ENCODE measurements around the gene AJM1. TPM values are rescaled to one million over a fixed set of nuclear protein-coding genes. Genes with fewer than 3 reads are reported as not detected.
A peak's percentile ranks its signal among the peaks of the same experiment; 100 is the strongest.
"Not testable (repeated sequence)": the region's sequence is repeated elsewhere in the genome, so short reads cannot be mapped to it uniquely, and the experiment has no call there.

Gene AJM1
- total and polyA plus RNA-seq, 2 donors (not counting 1 experiment from before 2014, with no cell fraction given) = 1.7 to 2.9 TPM

DNA sequence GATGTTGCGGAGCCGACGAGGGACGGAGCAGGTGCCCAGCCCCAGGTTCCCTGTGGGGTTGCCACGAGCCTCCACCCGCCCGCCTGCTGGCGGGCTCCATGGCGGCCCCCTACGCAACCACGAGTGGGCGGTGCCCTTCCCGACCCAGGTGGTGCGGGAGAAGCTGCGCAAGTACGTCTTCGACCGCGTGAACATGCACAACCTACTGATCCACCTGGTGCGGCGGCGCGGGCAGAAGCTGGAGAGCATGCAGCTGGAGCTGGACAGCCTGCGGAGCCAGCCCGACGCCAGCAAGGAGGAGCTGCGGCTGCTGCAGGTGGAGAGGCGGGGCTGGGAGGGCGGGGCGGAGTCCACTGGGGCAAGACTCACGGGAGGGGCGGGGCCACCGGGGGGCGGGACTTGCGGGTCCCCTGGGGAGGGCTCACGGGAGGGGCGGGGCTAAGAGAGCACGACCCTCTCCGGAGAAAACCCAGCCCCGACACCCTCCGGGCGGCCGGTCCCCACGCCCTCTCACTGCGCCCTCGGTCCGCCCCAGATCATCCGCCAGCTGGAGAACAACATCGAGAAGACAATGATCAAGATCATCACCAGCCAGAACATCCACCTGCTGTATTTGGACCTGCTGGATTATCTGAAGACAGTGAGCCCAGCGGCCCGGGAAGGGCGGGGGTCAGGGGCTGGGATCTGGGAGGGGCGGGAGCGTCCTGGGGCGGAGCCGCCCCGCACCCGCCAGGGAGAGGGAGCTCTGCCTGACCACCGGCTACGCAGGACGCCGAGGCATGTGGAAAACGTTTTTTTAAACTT is 42.2 kb upstream of the AJM1 start:
- Histone ChIP-seq H3K4me1 (ENCODE audit: control insufficient read depth in 2 of 2, insufficient read depth in 2 of 2, low read length in 2 of 2) (peaks cover 20 to 30% of the 10 kb centered on the region in 2 donors), H4K20me1 (ENCODE audit: control insufficient read depth, insufficient read depth, low read length, poor library complexity, severe bottlenecking) (no peaks in the 10 kb centered on the region), H3K4me3 (ENCODE audit: control extremely low read depth in 1 of 5, extremely low read depth in 1 of 5, insufficient read depth in 1 of 5, low read depth in 2 of 5, low read length in 4 of 5) (peak overlapping the region; percentile 8 to 81 (median 60)), H3K79me2 (ENCODE audit: control insufficient read depth, insufficient read depth, low read length) (peaks cover 4% of the 10 kb centered on the region), H3K9ac (ENCODE audit: low read length) (peak overlapping the region; percentile 73), H3K36me3 (replicated peaks in 1 of 2; ENCODE audit: control extremely low read depth in 1 of 2, control insufficient read depth in 1 of 2, extremely low read depth in 1 of 2, insufficient read depth in 2 of 2, low read length in 1 of 2) (no peaks in the 10 kb centered on the region), H3K4me2 (replicated peaks; ENCODE audit: low read depth, low read length, poor library complexity, severe bottlenecking) (peak overlapping the region; percentile 99), H2AFZ (ENCODE audit: insufficient read depth, low read depth, low read length, poor library complexity, severe bottlenecking) (peak overlapping the region; percentile 76), H3K27ac (ENCODE audit: low read length in 2 of 2) (no peak overlapping the region), H3K27me3 (replicated peaks in 1 of 4; ENCODE audit: control extremely low read depth in 1 of 4, control insufficient read depth in 3 of 4, insufficient read depth in 4 of 4, low read length in 3 of 4) (peaks cover 0 to 25% (median 11%) of the 10 kb centered on the region in 4 experiments), H3K9me3 (ENCODE audit: control extremely low read depth in 1 of 3, control insufficient read depth in 2 of 3, insufficient read depth in 1 of 3, low read length in 2 of 3) (no peaks in the 10 kb centered on the region)
- no peak for TF ChIP-seq EZH2 (IDR thresholded peaks at IDR 0.05; ENCODE audit: borderline replicate concordance, insufficient read depth, low read depth, low read length, poor library complexity, severe bottlenecking)
- ChIA-PET CTCF (interaction anchor here (0.8 to 1.7 kb wide), 6 partner anchors 20 to 268 kb away, joined by 3 to 6 read pairs (median 4); partner anchors contain the start of gene AJM1), POLR2A (interaction anchor here (0.6 to 1.2 kb wide), 9 partner anchors 9 to 383 kb away, joined by 3 to 7 read pairs (median 3); partner anchors contain the start of genes EDF1 and TMEM141)
- intact Hi-C loops (cut with micrococcal nuclease) = loop anchor here (1.0 to 10.0 kb wide), 2 partner anchors 9 to 655 kb away; partner anchors contain the start of genes NSMF and TMEM141
- WGBS (ENCODE audit: insufficient coverage) = under 1% methylated on average over 56 of the region's 63 CpGs
- H3K27me3 Mint-ChIP-seq = peaks cover 6% of the 10 kb centered on the region
- DNase-seq (peak; percentile 91), ATAC-seq (ENCODE audit: low read depth) (peak; percentile 87)
- peak overlapping the region; percentile 81 for H3K27ac Mint-ChIP-seq
- H3K4me3 Mint-ChIP-seq = peak overlapping the region; percentile 90
- peaks cover 18% of the 10 kb centered on the region for H3K4me1 Mint-ChIP-seq
- H3K9me3 Mint-ChIP-seq (ENCODE audit: insufficient read depth) = no peaks in the 10 kb centered on the region

DNA sequence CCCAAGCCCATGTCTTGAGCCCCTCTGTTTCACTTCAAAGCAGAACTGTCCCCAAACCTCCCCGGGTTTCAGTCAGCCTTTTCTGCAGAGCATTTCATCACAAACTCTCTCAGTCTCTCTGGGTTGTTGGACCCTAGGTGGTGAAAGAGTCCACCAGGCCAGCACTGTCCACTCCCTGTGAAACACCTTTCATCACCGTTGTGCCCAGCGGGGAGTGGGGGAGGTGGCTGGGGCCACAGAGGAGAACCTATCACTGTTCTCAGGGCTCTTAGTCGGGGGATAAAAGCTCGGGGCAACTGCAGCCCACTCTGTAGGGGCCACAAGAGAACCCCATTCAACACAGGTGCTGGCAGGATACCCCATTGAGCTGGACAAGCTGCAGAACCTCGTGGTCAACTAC is 40.0 kb upstream of the AJM1 start:
- H3K9me3 Mint-ChIP-seq (ENCODE audit: insufficient read depth) = no peaks in the 10 kb centered on the region
- Histone ChIP-seq H3K4me3 (ENCODE audit: control extremely low read depth in 1 of 5, extremely low read depth in 1 of 5, insufficient read depth in 1 of 5, low read depth in 2 of 5, low read length in 4 of 5) (no peak overlapping the region), H4K20me1 (ENCODE audit: control insufficient read depth, insufficient read depth, low read length, poor library complexity, severe bottlenecking) (peaks cover 4% of the 10 kb centered on the region), H3K36me3 (replicated peaks in 1 of 2; ENCODE audit: control extremely low read depth in 1 of 2, control insufficient read depth in 1 of 2, extremely low read depth in 1 of 2, insufficient read depth in 2 of 2, low read length in 1 of 2) (no peaks in the 10 kb centered on the region), H3K27ac (ENCODE audit: low read length in 2 of 2) (no peak overlapping the region), H2AFZ (ENCODE audit: insufficient read depth, low read depth, low read length, poor library complexity, severe bottlenecking) (no peak overlapping the region), H3K9ac (ENCODE audit: low read length) (no peak overlapping the region), H3K79me2 (ENCODE audit: control insufficient read depth, insufficient read depth, low read length) (peaks cover 9% of the 10 kb centered on the region), H3K9me3 (ENCODE audit: control extremely low read depth in 1 of 3, control insufficient read depth in 2 of 3, insufficient read depth in 1 of 3, low read length in 2 of 3) (no peaks in the 10 kb centered on the region), H3K27me3 (replicated peaks in 1 of 4; ENCODE audit: control extremely low read depth in 1 of 4, control insufficient read depth in 3 of 4, insufficient read depth in 4 of 4, low read length in 3 of 4) (peaks cover 0 to 25% (median 9%) of the 10 kb centered on the region in 4 experiments), H3K4me1 (ENCODE audit: control insufficient read depth in 2 of 2, insufficient read depth in 2 of 2, low read length in 2 of 2) (peaks cover 31 to 42% of the 10 kb centered on the region in 2 donors), H3K4me2 (replicated peaks; ENCODE audit: low read depth, low read length, poor library complexity, severe bottlenecking) (no peak overlapping the region)
- DNase-seq (no peak), ATAC-seq (ENCODE audit: low read depth) (no peak)
- H3K27me3 Mint-ChIP-seq = no peaks in the 10 kb centered on the region
- ChIA-PET CTCF (interaction anchor here (0.8 to 1.0 kb wide), 2 partner anchors 10 to 40 kb away, joined by 3 read pairs; partner anchors contain the start of gene AJM1), POLR2A (interaction anchor here (1.2 kb wide), 1 partner anchor 74 kb away, joined by 3 read pairs; no protein-coding TSS in a partner anchor)
- H3K27ac Mint-ChIP-seq = no peak overlapping the region
- TF ChIP-seq EZH2 (IDR thresholded peaks at IDR 0.05; ENCODE audit: borderline replicate concordance, insufficient read depth, low read depth, low read length, poor library complexity, severe bottlenecking) = no peak
- TF ChIP-seq, protein P1, sequence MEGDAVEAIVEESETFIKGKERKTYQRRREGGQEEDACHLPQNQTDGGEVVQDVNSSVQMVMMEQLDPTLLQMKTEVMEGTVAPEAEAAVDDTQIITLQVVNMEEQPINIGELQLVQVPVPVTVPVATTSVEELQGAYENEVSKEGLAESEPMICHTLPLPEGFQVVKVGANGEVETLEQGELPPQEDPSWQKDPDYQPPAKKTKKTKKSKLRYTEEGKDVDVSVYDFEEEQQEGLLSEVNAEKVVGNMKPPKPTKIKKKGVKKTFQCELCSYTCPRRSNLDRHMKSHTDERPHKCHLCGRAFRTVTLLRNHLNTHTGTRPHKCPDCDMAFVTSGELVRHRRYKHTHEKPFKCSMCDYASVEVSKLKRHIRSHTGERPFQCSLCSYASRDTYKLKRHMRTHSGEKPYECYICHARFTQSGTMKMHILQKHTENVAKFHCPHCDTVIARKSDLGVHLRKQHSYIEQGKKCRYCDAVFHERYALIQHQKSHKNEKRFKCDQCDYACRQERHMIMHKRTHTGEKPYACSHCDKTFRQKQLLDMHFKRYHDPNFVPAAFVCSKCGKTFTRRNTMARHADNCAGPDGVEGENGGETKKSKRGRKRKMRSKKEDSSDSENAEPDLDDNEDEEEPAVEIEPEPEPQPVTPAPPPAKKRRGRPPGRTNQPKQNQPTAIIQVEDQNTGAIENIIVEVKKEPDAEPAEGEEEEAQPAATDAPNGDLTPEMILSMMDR (IDR thresholded peaks at IDR 0.05) = no peak
- H3K4me3 Mint-ChIP-seq = no peak overlapping the region
- peaks cover 30% of the 10 kb centered on the region for H3K4me1 Mint-ChIP-seq
- intact Hi-C loops (cut with micrococcal nuclease) = no loop called here
- 96% methylated on average over 3 of the region's 6 CpGs for WGBS (ENCODE audit: insufficient coverage)

DNA sequence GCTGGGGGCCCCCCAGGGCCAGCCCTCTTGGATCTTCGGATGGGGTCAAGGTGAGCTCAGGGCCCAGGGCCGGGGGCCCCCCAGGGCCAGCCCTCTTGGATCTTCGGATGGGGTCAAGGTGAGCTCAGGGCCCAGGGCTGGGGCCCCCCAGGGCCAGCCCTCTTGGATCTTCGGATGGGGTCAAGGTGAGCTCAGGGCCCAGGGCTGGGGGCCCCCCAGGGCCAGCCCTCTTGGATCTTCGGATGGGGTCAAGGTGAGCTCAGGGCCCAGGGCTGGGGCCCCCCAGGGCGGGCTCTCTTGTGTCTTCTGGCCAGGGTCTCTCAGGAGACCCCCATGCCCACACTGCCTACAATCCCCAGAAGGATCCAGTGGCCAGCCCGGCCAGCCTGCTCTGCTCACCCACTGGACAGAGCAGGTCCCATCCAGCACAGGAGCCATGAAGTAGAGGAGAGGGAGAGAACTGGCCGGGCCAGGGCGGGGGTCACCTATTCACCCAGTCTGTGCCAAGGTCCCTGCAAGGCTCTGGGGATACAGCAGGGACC is 39.2 kb upstream of the AJM1 start:
- H3K9ac ChIP-seq (ENCODE audit: low read length); H3K4me2 ChIP-seq (replicated peaks; ENCODE audit: low read depth, low read length, poor library complexity, severe bottlenecking); DNase-seq; H3K27ac ChIP-seq (ENCODE audit: low read length in 2 of 2); H3K27me3 Mint-ChIP-seq; intact Hi-C loops (cut with micrococcal nuclease); H3K4me3 Mint-ChIP-seq; H3K4me3 ChIP-seq (ENCODE audit: control extremely low read depth in 1 of 5, extremely low read depth in 1 of 5, insufficient read depth in 1 of 5, low read depth in 2 of 5, low read length in 4 of 5); H4K20me1 ChIP-seq (ENCODE audit: control insufficient read depth, insufficient read depth, low read length, poor library complexity, severe bottlenecking); H2AFZ ChIP-seq (ENCODE audit: insufficient read depth, low read depth, low read length, poor library complexity, severe bottlenecking); POLR2A ChIA-PET; ATAC-seq (ENCODE audit: low read depth); H3K9me3 ChIP-seq (ENCODE audit: control extremely low read depth in 1 of 3, control insufficient read depth in 2 of 3, insufficient read depth in 1 of 3, low read length in 2 of 3); H3K36me3 ChIP-seq (replicated peaks in 1 of 2; ENCODE audit: control extremely low read depth in 1 of 2, control insufficient read depth in 1 of 2, extremely low read depth in 1 of 2, insufficient read depth in 2 of 2, low read length in 1 of 2); H3K79me2 ChIP-seq (ENCODE audit: control insufficient read depth, insufficient read depth, low read length); H3K27ac Mint-ChIP-seq; H3K9me3 Mint-ChIP-seq (ENCODE audit: insufficient read depth): not testable (repeated sequence)
- Histone ChIP-seq H3K4me1 (ENCODE audit: control insufficient read depth in 2 of 2, insufficient read depth in 2 of 2, low read length in 2 of 2) (peaks cover 31 to 42% of the 10 kb centered on the region in 2 donors), H3K27me3 (replicated peaks in 1 of 4; ENCODE audit: control extremely low read depth in 1 of 4, control insufficient read depth in 3 of 4, insufficient read depth in 4 of 4, low read length in 3 of 4) (peaks cover 0 to 21% (median 8%) of the 10 kb centered on the region in 4 experiments)
- peaks cover 33% of the 10 kb centered on the region for H3K4me1 Mint-ChIP-seq
- CTCF ChIA-PET = interaction anchor here (1.0 kb wide), 1 partner anchor 11 kb away, joined by 3 read pairs; no protein-coding TSS in a partner anchor
- WGBS (ENCODE audit: insufficient coverage) = 96% methylated on average over 4 of the region's 9 CpGs
